Epithelial cell of proximal tubule (primary cell): ENCODE results near the gene TBCC. TPM values are rescaled to one million over a fixed set of nuclear protein-coding genes. Genes with fewer than 3 reads are reported as not detected.

Experiments
- DNase-seq: peaks from one replicate; pipeline ENCODE4 v3.0.0-alpha.2; 2011; ENCODE audit warnings: low read depth
- H3K4me3 ChIP-seq: 2 replicates; pipeline ENCODE4 v1.5.1; 2011; ENCODE audit warnings: low read depth, mild to moderate bottlenecking, low read length
- CTCF ChIP-seq: conservative IDR thresholded peaks from 2 replicates; pipeline ENCODE4 v1.5.1; 2012; ENCODE audit warnings: low read depth, mild to moderate bottlenecking, low read length
- total RNA-seq: library from RNA; depleted of rRNA; stranded (reverse); fragments of >200 nt; gene quantifications from 2 replicates; pipeline ENCODE4 v1.2.3, GENCODE V29; 2015

Gene TBCC
- total RNA-seq, 1 donor from 2014 or later = 25.4 TPM

- DNase-seq = no peak
- no peak for TF ChIP-seq CTCF
- no peak overlapping the region for H3K4me3 ChIP-seq
Measured at GRCh38 chr6:42696526-42697267, 49.2 kb downstream of the TBCC start.

GRCh38 chr6:42694586-42694985, 51.3 kb downstream of the TBCC start:
- TF ChIP-seq CTCF = no peak
- H3K4me3 ChIP-seq = no peak overlapping the region
- no peak for DNase-seq

Other genes with a start within 250 kb of the TBCC start
- 8.3 and 9.7 TPM in 2 replicates for gene UBR2, start 182.1 kb downstream of the TBCC start, total RNA-seq
- gene PRPH2, start 23.5 kb downstream of the TBCC start, total RNA-seq = 0.07 and 1.6 TPM in 2 replicates
- gene BICRAL, start 35.9 kb upstream of the TBCC start, total RNA-seq = 2.7 and 2.9 TPM in 2 replicates
- 95.0 and 155 TPM in 2 replicates for gene RPL7L1, start 133.5 kb upstream of the TBCC start, total RNA-seq
- gene PTCRA, start 169.9 kb upstream of the TBCC start, total RNA-seq = not detected in 2 replicates
- gene CNPY3, start 183.4 kb upstream of the TBCC start, total RNA-seq = 52.2 and 59.0 TPM in 2 replicates
- gene GNMT, start 214.7 kb upstream of the TBCC start, total RNA-seq = not detected in 2 replicates
- gene PEX6, start 233.1 kb upstream of the TBCC start, total RNA-seq = 19.5 and 22.4 TPM in 2 replicates
- gene PPP2R5D, start 238.5 kb upstream of the TBCC start, total RNA-seq = 66.4 and 94.2 TPM in 2 replicates